Measurements from ENCODE around the gene VWA2.

VWA2 gene

DNA sequence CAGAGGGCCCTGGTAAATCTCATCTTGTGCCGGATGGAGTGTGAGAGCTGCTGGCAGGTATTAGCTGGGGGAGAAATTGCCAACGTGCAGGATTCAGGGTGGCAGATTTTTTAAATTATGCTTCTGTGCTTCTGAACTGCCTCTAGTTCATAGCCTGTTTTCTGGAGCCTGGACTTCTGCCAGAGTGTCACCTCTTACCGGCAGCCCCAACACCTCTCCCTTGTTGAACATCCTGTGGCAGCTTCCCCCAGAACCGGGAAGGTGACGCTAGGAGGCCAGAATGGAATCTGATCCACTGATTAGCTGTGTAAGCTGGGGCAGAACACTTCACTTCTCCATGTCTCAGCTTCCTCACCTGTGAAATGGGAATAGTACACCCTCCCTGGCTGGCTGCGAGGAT, 5.1 kb downstream of the VWA2 start:
- TF ChIP-seq, protein P1, sequence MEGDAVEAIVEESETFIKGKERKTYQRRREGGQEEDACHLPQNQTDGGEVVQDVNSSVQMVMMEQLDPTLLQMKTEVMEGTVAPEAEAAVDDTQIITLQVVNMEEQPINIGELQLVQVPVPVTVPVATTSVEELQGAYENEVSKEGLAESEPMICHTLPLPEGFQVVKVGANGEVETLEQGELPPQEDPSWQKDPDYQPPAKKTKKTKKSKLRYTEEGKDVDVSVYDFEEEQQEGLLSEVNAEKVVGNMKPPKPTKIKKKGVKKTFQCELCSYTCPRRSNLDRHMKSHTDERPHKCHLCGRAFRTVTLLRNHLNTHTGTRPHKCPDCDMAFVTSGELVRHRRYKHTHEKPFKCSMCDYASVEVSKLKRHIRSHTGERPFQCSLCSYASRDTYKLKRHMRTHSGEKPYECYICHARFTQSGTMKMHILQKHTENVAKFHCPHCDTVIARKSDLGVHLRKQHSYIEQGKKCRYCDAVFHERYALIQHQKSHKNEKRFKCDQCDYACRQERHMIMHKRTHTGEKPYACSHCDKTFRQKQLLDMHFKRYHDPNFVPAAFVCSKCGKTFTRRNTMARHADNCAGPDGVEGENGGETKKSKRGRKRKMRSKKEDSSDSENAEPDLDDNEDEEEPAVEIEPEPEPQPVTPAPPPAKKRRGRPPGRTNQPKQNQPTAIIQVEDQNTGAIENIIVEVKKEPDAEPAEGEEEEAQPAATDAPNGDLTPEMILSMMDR (IDR thresholded peaks at IDR 0.05; ENCODE audit: insufficient read depth, missing control alignments): no peak
- no peak for FAIRE-seq
- DNase-seq (ENCODE audit: insufficient read length, low spot score): no peak

DNA sequence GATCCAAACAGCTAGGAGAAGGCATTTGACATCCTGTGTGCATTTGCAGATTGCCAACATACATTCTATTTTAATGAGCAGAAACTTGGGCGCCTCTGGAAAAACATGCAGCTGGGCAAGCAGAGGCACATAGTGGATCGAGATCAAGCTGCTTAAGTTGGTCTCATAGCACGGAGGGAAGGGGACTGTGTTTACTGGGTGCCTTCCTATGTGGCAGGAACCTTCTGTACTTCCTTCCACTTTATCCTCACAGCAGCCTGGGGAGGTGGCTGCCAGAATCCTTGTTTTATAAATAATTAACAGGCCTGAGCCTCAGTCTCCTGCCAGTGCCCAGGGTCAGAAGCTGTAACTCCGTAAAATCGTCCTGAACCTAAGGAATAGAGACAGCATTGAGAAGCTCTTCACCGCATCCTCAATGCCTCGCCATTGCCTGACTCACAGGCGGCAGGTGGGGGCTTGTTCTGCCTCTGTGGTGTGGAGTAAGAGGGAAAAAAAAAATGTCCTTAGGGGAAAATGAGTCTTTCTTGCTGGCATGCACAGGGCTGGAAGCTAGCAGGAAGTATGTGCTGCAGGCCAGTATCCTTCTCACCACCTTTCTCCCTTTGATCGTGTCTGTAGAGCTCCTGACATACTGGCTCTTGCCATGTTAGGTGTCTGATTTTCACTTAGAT, 6.2 kb downstream of the VWA2 start:
- no peak for DNase-seq (ENCODE audit: insufficient read length, low spot score)
- no peak for FAIRE-seq
- TF ChIP-seq, protein P1 (IDR thresholded peaks at IDR 0.05; ENCODE audit: insufficient read depth, missing control alignments): no peak

DNA sequence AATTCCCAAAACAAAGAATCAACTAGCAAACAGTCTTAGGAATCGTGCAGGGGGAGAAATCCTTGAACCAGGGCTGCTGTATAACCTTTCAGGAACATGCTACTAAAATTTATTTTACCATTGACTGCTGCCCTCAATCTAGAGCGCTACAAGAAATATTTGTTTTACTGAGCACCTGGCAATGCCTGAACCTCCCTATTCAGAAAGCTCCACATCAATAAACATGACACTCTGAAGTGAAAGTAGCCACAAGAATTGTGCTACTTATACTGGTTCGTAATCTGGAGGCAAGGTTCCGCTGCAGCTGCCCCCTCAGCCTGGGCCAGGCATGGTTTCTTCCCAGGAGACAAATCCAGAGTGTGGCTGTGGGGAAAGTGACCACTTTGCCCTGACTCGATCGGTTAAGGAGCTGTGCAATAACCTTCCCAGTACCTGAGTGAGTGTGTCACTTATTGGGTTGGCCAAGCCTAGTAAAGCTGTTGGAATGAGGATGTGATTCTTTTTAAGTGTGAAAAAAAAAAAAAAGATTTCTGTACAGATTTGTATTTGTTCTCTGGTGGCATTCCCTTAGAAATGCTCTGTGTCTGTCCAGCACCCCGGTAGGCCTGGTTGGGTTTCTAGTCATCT, 7.7 kb downstream of the VWA2 start:
- FAIRE-seq (no peak), DNase-seq (ENCODE audit: insufficient read length, low spot score) (no peak)
- TF ChIP-seq, protein P1 (IDR thresholded peaks at IDR 0.05; ENCODE audit: insufficient read depth, missing control alignments): no peak

DNA sequence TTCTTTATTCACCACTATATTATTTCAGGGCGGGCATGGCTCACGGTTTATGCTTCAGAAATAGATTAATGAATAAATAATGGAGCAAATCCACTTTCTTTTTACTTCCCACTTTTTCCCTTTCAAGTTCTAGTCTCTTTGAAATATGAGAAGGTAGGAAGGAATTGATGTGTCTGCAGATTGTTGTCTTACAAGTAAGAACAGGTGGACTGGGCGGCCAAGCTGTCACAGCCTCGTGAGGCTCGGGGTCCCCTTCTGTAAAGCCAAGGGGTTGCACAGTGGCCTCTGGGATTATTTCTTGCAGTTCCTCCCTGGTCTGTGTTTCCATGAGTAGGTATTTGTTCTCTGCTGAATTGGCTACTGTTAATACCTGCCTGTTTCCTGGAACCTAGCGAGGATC, 11.2 kb downstream of the VWA2 start:
- FAIRE-seq (no peak), DNase-seq (ENCODE audit: insufficient read length, low spot score) (no peak)
- TF ChIP-seq, protein P1 (IDR thresholded peaks at IDR 0.05; ENCODE audit: insufficient read depth, missing control alignments): no peak

DNA sequence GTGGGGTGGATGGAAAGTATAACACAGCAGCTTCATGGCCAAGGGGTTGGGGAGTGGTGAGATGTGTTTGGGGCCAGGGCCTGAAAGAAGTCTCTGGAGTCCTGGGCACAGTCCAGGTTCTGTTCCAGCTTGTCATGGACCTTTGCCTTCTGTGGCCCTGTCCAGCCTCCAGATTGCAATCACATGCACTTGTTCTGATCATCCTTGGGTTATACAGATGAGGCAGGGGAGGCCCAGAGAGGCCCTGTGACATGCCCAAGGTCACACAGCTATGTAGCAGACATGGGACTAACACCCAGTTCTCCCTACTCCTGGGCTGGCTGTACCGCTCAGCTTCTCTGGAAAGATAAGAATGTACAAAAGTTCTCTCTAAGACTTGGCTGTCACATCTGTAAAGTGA, 11.7 kb downstream of the VWA2 start:
- DNase-seq (ENCODE audit: insufficient read length, low spot score) (no peak), FAIRE-seq (no peak)
- TF ChIP-seq, protein P1 (IDR thresholded peaks at IDR 0.05; ENCODE audit: insufficient read depth, missing control alignments): no peak

DNA sequence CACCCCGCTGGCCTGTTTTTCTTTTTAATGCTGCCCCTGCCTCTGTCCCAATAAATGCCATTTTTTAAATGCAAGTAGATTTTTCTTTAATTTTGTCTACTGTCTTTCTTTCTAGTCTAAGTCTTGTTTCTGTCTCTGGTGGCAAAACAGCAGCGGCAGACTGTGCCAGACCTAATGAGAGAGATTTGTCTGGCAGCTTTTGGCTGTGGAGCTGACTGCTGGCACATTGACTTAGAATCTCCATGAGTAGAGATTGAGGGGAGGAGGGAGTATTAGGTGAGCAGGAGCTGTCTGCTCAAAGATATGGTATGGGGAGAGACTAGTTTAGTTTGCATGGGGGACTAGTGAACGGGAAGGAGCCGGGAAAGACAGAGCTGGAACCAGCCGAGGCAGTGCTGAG, 13.0 kb downstream of the VWA2 start:
- FAIRE-seq: no peak
- TF ChIP-seq, protein P1 (IDR thresholded peaks at IDR 0.05; ENCODE audit: insufficient read depth, missing control alignments): no peak
- DNase-seq (ENCODE audit: insufficient read length, low spot score): no peak

DNA sequence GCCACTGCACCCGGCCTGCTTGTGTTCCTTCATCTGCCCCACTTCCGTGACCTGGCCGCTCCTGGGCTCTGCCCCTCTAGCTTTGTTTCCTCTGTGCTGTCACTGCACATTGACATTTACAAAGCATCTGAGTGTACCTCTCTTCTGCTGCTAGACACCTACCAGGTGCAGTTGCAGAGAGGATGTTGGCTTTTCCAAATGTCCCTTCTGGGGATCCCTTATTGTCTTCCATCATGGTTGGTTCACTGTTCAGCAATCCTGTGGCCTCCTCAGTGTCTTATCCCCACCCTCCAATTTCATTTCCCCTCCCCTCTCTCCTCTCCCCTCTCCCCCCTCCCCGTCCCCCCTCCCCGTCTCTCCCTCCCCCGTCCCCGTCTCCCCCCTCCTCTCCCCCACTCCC, 13.8 kb downstream of the VWA2 start:
- TF ChIP-seq, protein P1 (IDR thresholded peaks at IDR 0.05; ENCODE audit: insufficient read depth, missing control alignments): no peak
- FAIRE-seq (no peak), DNase-seq (ENCODE audit: insufficient read length, low spot score) (no peak)
